ENCODE results near the gene BLOC1S6.
"Not testable (repeated sequence)": the region's sequence is repeated elsewhere in the genome, so short reads cannot be mapped to it uniquely, and the experiment has no call there.

DNA sequence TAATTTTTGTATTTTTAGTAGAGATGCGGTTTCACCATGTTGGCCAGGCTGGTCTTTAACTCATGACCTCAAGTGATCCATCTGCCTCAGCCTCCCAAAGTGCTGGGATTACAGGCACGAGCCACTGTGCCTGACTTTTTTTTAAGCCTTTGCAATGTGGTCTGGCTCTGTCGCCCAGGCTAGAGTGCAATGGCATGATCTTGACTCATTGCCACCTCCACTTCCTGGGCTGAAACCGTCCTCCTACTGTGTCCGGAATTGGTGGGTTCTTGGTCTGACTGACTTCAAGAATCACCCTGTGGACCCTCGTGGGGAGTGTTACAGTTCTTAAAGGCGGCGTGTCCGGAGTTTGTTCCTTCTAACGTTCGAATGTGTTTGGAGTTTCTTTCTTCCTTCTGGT, 62.8 kb downstream of the BLOC1S6 start:
- TF ChIP-seq EZH2, EZH2phosphoT487 (IDR thresholded peaks at IDR 0.05): not testable (repeated sequence)

Measured in neural progenitor cell (in vitro differentiated cells).